Measurements from ENCODE around the gene ADA. TPM values are rescaled to one million over a fixed set of nuclear protein-coding genes. Genes with fewer than 3 reads are reported as not detected.

The ADA gene
- total and polyA plus RNA-seq, 2 of the 13 experiments (the other 11 are each of a cell fraction or from before 2014, with no cell fraction given), result 2.5 to 11.3 TPM

DNA sequence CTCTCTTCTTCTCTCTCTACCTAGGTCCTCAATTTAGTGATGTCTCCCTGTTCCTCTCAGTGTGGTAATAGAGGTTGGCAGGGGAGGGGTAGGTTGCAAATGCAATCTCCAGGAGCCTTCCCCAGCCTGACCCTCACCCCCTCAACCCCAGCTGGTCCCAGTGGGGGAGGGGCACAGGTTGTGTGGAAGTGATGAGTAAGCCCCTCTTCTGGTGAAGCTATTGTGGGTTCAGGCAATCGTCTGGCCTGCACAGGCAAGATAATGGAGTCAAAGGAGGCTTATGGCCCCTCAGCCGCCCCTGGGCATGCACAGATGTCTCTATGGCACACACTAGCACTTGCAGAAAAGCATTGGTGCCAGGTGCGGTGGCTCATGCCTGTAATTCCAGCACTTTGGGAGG, 10.8 kb upstream of the ADA start (continued):
- TF ChIP-seq, protein P1, sequence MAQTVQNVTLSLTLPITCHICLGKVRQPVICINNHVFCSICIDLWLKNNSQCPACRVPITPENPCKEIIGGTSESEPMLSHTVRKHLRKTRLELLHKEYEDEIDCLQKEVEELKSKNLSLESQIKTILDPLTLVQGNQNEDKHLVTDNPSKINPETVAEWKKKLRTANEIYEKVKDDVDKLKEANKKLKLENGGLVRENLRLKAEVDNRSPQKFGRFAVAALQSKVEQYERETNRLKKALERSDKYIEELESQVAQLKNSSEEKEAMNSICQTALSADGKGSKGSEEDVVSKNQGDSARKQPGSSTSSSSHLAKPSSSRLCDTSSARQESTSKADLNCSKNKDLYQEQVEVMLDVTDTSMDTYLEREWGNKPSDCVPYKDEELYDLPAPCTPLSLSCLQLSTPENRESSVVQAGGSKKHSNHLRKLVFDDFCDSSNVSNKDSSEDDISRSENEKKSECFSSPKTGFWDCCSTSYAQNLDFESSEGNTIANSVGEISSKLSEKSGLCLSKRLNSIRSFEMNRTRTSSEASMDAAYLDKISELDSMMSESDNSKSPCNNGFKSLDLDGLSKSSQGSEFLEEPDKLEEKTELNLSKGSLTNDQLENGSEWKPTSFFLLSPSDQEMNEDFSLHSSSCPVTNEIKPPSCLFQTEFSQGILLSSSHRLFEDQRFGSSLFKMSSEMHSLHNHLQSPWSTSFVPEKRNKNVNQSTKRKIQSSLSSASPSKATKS (CRISPR knock-in tag; IDR thresholded peaks at IDR 0.05), result no peak
- no peak for TF ChIP-seq CCDC6 (CRISPR knock-in tag; IDR thresholded peaks at IDR 0.05)

DNA sequence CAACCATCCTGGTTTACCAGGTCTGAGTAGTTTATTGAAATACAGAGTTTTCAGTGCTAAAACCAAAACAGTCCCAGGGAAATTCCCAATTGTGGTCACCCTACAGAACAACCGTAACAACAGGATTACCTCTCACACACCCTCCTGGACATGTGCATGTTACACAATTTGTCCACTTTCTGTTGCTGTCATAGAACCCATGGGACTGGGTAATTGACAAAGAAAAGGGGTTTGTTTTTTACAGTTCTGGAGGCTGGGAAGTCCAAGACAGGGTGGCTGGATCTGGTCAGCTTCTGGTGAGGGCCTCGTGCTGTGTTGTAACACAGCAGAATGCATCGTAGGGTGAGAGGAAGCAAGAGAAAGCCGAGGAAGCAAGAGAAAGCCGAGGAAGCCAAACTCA, 9.1 kb upstream of the ADA start:
- CTCF ChIA-PET (ENCODE audit: low intra/inter-chr PET ratio, low total read pairs), result no interaction called here
- peak; percentile 53 for FAIRE-seq
- H3K4me3 ChIP-seq (replicated peaks in 1 of 3; ENCODE audit: insufficient read depth in 1 of 3, low read depth in 2 of 3, low read length in 3 of 3), result no peak overlapping the region
- no peak for DNase-seq (ENCODE audit: low spot score)
- H2AFZ ChIP-seq (ENCODE audit: low read length), result no peak overlapping the region
- TF ChIP-seq MIER2 (CRISPR knock-in tag; IDR thresholded peaks at IDR 0.05) (no peak), CHCHD3 (CRISPR knock-in tag; IDR thresholded peaks at IDR 0.05) (no peak), ZNF564 (CRISPR knock-in tag; IDR thresholded peaks at IDR 0.05) (peak; percentile 85; the same call in 1 of the 2 replicates)
- TF ChIP-seq, protein P2, sequence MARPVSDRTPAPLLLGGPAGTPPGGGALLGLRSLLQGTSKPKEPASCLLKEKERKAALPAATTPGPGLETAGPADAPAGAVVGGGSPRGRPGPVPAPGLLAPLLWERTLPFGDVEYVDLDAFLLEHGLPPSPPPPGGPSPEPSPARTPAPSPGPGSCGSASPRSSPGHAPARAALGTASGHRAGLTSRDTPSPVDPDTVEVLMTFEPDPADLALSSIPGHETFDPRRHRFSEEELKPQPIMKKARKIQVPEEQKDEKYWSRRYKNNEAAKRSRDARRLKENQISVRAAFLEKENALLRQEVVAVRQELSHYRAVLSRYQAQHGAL (CRISPR knock-in tag; IDR thresholded peaks at IDR 0.05; ENCODE audit: not compliant biosample characterization), result no peak
- no peak overlapping the region for H3K9ac ChIP-seq (ENCODE audit: insufficient read depth, low read depth, low read length)
- H3K36me3 ChIP-seq (replicated peaks in 1 of 2; ENCODE audit: control insufficient read depth in 1 of 2, insufficient read depth in 2 of 2, low read length in 2 of 2), result no peaks in the 10 kb centered on the region
- H3K4me1 ChIP-seq (ENCODE audit: insufficient read depth, low read length), result no peaks in the 10 kb centered on the region
- H3K27me3 ChIP-seq (ENCODE audit: control insufficient read depth in 1 of 2, insufficient read depth in 2 of 2, low read length in 2 of 2), result peaks cover 0 to 33% of the 10 kb centered on the region in 2 experiments; a peak in 3 of 5 replicates
- ATAC-seq, result no peak
- H3K9me3 ChIP-seq (ENCODE audit: low read length), result no peaks in the 10 kb centered on the region
- POLR2A ChIA-PET, result no interaction called here
- intact Hi-C loops (cut with micrococcal nuclease; ENCODE audit: unreplicated experiment) (no loop called here), in situ Hi-C loops (cut with HindIII; ENCODE audit: extremely low pct_ligation_motif_present, low pct_unique_long_range_greater_than_20kb) (no loop called here)
- H3K27ac ChIP-seq (ENCODE audit: extremely low read length, insufficient read depth, low read length), result no peak overlapping the region
- no TSS peak for BruUV-seq (replicated peaks)
- H4K20me1 ChIP-seq (ENCODE audit: insufficient read depth, low read length), result no peaks in the 10 kb centered on the region
- H3K4me2 ChIP-seq (ENCODE audit: low read depth, low read length), result no peak overlapping the region
- WGBS (ENCODE audit: low lambda C conversion rate), result 23% methylated on average over 5 of the region's 5 CpGs
- no peaks in the 10 kb centered on the region for H3K79me2 ChIP-seq (ENCODE audit: insufficient read depth, low read length)

Data from HepG2 (cell line).